ENCODE data around the gene ACTR2.

GRCh38 chr2:65291216-65292105 is 63.8 kb downstream of the ACTR2 start:
- TF ChIP-seq POLR2A (IDR thresholded peaks at IDR 0.05): no peak
- TF ChIP-seq CTCF (IDR thresholded peaks at IDR 0.05): no peak
- TF ChIP-seq POLR2AphosphoS5 (IDR thresholded peaks at IDR 0.05): no peak
